Measurements from ENCODE around the gene MFSD12. TPM values are rescaled to one million over a fixed set of nuclear protein-coding genes. Genes with fewer than 3 reads are reported as not detected.

MFSD12 gene
- total RNA-seq, 1 donor from 2014 or later, result 76.9 TPM

DNA sequence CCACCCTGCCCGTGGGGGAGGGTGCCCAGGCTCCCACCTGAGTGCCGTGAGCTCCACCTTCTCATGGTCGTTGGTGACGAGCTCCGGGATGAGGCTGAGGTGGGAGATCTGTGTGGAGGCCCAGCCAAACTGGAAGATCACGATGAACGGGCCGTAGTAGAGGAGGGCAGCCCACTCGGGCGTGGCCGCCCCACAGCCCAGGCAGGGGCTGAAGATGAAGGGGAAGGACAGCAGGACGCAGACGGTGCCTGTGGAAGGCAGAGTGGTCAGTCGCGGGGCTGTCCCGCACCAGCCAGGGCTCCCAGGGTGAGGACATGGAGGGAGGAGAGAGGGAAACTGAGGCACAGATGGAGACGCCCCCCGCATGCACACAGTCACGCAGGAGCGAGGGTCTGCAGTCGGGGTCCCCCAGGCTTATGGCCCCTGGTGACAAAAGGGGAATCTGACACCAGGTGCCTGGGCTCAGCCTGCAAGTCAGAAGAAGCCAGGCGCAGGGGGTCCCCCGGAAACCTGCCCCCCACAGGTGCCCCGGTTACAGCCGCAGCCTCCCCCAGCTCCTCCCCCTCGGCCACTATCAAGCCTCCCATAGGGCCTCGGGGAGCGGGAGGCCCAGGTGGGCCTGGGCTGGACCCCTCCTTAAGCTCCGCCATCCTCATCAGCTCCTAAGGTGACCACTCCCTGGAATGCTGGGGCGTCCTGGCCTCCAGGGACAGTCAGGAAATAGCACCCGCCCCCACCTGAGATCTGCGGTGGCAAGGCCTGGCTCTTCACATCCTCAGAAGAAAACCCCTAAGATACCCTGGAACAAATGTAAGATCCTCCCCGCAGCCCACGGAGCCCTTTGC lies 6.2 kb downstream of the MFSD12 start:
- ChIA-PET POLR2A (interaction anchor here (0.6 kb wide), 1 partner anchor 455 kb away, joined by 3 read pairs; no protein-coding TSS in a partner anchor), CTCF (interaction anchor here (0.6 kb wide), 1 partner anchor 17 kb away, joined by 4 read pairs; no protein-coding TSS in a partner anchor)
- TF ChIP-seq, protein P1, sequence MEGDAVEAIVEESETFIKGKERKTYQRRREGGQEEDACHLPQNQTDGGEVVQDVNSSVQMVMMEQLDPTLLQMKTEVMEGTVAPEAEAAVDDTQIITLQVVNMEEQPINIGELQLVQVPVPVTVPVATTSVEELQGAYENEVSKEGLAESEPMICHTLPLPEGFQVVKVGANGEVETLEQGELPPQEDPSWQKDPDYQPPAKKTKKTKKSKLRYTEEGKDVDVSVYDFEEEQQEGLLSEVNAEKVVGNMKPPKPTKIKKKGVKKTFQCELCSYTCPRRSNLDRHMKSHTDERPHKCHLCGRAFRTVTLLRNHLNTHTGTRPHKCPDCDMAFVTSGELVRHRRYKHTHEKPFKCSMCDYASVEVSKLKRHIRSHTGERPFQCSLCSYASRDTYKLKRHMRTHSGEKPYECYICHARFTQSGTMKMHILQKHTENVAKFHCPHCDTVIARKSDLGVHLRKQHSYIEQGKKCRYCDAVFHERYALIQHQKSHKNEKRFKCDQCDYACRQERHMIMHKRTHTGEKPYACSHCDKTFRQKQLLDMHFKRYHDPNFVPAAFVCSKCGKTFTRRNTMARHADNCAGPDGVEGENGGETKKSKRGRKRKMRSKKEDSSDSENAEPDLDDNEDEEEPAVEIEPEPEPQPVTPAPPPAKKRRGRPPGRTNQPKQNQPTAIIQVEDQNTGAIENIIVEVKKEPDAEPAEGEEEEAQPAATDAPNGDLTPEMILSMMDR (IDR thresholded peaks at IDR 0.05), result no peak
- Mint-ChIP-seq H3K4me1 (peaks cover 45% of the 10 kb centered on the region), H3K27me3 (no peaks in the 10 kb centered on the region), H3K36me3 (ENCODE audit: low read depth) (peaks cover 19% of the 10 kb centered on the region), H3K27ac (peak overlapping the region; percentile 41), H3K4me3 (no peak overlapping the region), H3K9me3 (no peaks in the 10 kb centered on the region)
- no peak for ATAC-seq (ENCODE audit: low read depth)
- DNase-seq, result no peak
- intact Hi-C loops (cut with micrococcal nuclease), result loop anchor here (10.0 kb wide), 1 partner anchor 514 kb away; the partner anchor contains the start of gene ZBTB7A

DNA sequence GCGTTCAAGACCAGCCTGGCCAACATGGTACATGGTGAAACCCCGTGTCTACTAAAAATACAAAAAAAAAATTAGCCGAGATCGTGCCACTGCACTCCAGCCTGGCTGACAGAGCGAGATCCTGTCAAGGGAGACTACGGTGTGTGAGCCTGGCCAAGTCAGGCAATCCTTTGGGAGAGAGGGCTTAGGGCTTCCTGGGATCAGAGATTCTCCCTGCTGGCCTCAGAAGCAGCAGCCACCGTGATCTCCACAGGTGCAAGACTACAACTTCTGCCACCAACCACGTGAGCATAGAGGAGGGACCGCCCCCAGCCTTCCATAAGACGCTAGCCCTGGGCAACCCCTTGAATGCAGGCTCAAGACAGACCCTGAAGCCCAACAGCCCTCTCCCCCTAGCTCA lies 7.6 kb downstream of the MFSD12 start:
- CTCF ChIA-PET, result no interaction called here
- H3K4me1 Mint-ChIP-seq, result peaks cover 39% of the 10 kb centered on the region
- ATAC-seq (ENCODE audit: low read depth), result no peak
- H3K36me3 Mint-ChIP-seq (ENCODE audit: low read depth), result peaks cover 27% of the 10 kb centered on the region
- POLR2A ChIA-PET, result interaction anchor here (0.6 kb wide), 1 partner anchor 677 kb away, joined by 4 read pairs; no protein-coding TSS in a partner anchor
- H3K27me3 Mint-ChIP-seq, result no peaks in the 10 kb centered on the region
- H3K27ac Mint-ChIP-seq, result no peak overlapping the region
- H3K9me3 Mint-ChIP-seq, result no peaks in the 10 kb centered on the region
- DNase-seq, result no peak
- no peak overlapping the region for H3K4me3 Mint-ChIP-seq
- TF ChIP-seq, protein P1 (IDR thresholded peaks at IDR 0.05), result no peak
- intact Hi-C loops (cut with micrococcal nuclease), result loop anchor here (10.0 kb wide), 1 partner anchor 515 kb away; the partner anchor contains the start of gene ZBTB7A

DNA sequence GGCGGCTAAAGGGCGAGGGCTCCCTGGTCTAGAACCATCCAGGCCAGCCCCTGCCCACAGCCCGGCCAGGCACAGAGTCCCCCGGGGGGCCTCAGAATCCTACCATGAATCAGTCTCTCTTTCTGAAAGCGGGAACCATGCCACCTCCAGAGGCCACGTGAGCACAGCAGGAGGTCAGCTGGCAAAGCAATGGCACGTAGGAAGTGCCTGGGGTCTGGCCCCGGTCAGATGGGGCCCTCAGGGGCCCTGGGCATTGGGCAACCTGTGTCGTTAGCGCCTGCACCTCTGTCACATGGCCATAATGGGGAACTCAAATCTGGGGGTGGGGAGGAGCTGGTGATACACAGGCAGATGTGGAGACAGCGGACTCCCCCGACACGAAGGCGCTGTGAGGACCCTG lies 8.8 kb downstream of the MFSD12 start:
- TF ChIP-seq, protein P1 (IDR thresholded peaks at IDR 0.05), result no peak
- Mint-ChIP-seq H3K4me3 (no peak overlapping the region), H3K27me3 (no peaks in the 10 kb centered on the region), H3K36me3 (ENCODE audit: low read depth) (peaks cover 27% of the 10 kb centered on the region), H3K27ac (no peak overlapping the region), H3K4me1 (peaks cover 29% of the 10 kb centered on the region), H3K9me3 (no peaks in the 10 kb centered on the region)
- ChIA-PET CTCF (no interaction called here), POLR2A (no interaction called here)
- intact Hi-C loops (cut with micrococcal nuclease), result no loop called here
- ATAC-seq (ENCODE audit: low read depth) (no peak), DNase-seq (no peak)

DNA sequence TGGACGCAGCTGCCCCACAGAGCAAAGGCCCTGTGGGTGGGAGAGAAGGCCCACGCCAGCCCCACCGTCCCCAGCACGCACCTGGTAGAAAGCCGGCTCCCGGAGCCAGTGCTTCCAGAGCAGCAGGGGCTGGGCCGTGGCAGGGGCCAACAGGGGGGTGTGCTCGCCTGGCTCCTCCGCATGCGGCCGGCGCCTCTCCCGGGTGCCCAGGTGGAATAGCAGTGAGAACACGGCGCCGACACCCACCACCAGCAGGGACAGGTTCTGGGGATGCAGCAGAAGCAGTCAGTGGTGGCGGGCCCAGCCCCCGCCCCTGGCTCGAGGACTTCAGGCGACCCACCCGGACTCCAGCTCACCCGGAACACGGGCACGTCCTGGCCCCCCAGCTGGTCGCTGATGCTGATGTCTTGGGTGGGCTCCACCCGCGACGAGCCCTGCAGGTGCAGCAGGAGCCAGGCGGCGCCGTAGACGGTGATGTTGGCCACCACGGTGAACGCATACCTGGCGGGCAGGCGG lies 9.6 kb downstream of the MFSD12 start:
- Mint-ChIP-seq H3K27me3 (no peaks in the 10 kb centered on the region), H3K9me3 (no peaks in the 10 kb centered on the region), H3K4me3 (no peak overlapping the region), H3K36me3 (ENCODE audit: low read depth) (peaks cover 27% of the 10 kb centered on the region), H3K4me1 (peaks cover 21% of the 10 kb centered on the region), H3K27ac (no peak overlapping the region)
- TF ChIP-seq, protein P1 (IDR thresholded peaks at IDR 0.05), result no peak
- ChIA-PET POLR2A (interaction anchor here (0.6 kb wide), 1 partner anchor 74 kb away, joined by 8 read pairs; no protein-coding TSS in a partner anchor), CTCF (interaction anchor here (4.3 kb wide), 1 partner anchor 9 kb away, joined by 37 read pairs; the partner anchor contains the start of gene MFSD12)
- intact Hi-C loops (cut with micrococcal nuclease), result no loop called here
- no peak for ATAC-seq (ENCODE audit: low read depth)
- no peak for DNase-seq

DNA sequence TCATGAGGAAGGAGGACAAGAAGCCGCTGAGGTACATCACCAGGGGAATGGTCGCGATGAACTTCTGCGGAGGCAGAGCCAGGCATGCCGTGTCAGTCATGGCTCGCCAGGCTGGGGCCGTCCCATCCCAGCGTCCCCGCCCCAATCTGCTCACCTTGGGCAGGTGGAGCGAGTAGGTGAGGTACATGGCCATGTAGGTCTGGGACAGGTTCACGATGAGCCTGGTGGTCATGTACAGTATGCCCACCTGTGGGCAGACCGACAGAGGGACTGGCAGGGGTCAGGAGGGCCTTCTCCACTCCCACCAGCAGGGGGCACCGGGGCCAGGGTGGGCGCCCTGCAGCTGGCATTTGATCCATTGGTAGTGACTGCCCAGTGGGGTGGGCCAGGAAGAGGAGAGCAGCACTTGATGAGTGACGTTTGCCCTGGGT lies 10.1 kb downstream of the MFSD12 start:
- ChIA-PET POLR2A (interaction anchor here (0.6 kb wide), 1 partner anchor 75 kb away, joined by 8 read pairs; no protein-coding TSS in a partner anchor), CTCF (interaction anchor here (4.3 kb wide), 1 partner anchor 9 kb away, joined by 37 read pairs; the partner anchor contains the start of gene MFSD12)
- H3K4me1 Mint-ChIP-seq, result peaks cover 17% of the 10 kb centered on the region
- no peaks in the 10 kb centered on the region for H3K9me3 Mint-ChIP-seq
- intact Hi-C loops (cut with micrococcal nuclease), result no loop called here
- H3K4me3 Mint-ChIP-seq, result no peak overlapping the region
- TF ChIP-seq, protein P1 (IDR thresholded peaks at IDR 0.05), result no peak
- ATAC-seq (ENCODE audit: low read depth), result no peak
- DNase-seq, result no peak
- H3K27me3 Mint-ChIP-seq, result no peaks in the 10 kb centered on the region
- H3K36me3 Mint-ChIP-seq (ENCODE audit: low read depth), result peaks cover 29% of the 10 kb centered on the region
- H3K27ac Mint-ChIP-seq, result no peak overlapping the region

Measured in activated B cell treated with CpG ODN at 0.5 μM for 24 hours (primary cell).